ENCODE data around the gene FAM169A.
"Not testable (repeated sequence)": the region's sequence is repeated elsewhere in the genome, so short reads cannot be mapped to it uniquely, and the experiment has no call there.

The FAM169A gene

DNA sequence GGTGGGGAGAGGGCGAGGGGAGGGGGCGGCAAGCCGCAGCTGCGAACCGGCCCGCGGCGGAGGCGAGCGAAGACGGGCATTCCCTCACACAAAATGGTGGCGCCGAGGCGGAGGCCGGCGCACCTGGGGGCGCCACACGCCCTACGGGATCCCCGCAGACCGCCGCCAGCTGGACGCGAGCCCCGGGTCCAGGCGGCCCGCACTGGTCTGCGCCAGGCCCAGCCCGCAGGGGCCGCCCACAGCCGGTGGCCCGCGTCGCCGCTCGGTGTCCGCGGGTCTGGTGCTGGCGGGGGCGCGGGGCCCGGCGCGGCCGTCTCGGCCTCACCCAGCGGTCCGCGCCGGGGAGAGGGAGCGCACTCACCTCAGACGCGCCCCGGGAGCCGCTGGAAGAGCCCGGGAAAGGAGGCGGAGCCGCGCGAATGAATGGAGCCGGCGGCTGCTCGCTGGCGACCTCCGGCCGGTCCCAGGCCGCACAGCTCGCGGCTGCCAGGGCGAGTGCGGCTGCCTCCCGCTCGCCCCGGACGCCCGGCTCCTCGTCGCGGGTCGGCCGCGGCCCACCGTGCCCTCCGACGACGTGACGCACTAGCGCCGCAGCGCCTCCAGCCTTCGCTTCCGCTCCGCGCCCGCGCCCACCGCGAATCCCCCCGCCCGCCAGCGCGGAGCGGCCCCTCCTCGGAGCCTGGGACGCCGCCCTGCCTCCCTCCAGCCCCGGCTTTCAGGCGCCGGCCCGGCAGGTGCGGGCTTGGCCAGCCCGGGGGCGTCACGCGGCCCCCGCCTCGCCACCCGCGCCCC lies at the start of gene FAM169A:
Gene FAM169A (minus strand): TSS at position 584 of the 792 bp plus-strand sequence. CDS start 24,711 bp downstream, outside the sequence.
- peak; percentile 52 to 56 for DNase-seq

DNA sequence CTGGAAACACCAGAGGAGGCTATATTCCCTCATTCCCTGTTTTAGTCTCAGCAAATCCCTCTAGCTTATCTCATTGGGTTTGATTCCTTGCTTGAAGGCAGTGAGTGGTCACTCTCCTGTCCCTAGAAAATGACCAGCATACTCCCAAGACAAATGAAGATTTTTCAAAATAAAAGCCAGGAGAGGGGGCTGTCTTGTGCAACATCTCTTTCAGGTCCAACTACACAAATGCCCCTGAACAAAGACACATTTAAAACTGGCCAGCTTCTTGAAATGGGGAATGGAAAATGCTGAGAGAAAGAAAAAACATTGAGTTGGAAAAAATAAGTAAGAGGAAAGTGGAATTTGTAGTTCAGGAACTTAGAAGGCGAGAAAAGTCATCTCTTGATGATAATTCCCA lies 49.3 kb upstream of the FAM169A start:
- DNase-seq, result no peak

DNA sequence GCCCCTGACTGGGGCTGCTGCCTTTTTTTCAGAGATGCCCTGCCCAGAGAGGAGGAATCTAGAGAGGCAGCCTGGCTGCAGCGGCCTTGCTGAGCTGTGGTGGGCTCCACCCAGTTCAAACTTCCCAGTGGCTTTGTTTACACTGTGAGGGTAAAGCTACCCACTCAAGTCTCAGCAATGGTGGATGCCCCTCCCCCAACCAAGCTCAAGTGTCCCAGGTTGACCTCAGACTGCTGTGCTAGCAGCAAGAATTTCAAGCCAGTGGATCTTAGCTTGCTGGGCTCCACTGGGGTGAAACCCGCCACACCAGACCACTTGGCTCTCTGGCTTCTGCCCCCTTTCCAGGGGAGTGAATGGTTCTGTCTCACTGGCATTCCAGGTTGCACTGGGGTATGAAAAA lies 45.2 kb upstream of the FAM169A start:
- DNase-seq, result not testable (repeated sequence)

DNA sequence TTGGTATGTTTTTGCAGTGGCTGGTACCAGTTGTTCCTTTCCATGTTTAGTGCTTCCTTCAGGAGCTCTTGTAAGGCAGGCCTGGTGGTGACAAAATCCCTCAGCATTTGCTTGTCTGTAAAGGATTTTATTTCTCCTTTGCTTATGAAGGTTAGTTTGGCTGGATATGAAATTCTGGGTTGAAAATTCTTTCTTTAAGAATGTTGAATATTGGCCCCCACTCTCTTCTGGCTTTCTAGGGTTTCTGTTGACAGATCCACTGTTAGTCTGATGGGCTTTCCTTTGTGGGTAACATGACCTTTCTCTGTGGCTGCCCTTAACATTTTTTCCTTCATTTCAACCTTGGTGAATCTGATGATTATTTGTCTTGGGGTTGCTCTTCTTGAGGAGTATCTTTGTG lies 43.7 kb upstream of the FAM169A start:
- not testable (repeated sequence) for DNase-seq

- DNase-seq, result not testable (repeated sequence)
Measured at GRCh38 chr5:74908237-74908636, 42.0 kb upstream of the FAM169A start.

DNA sequence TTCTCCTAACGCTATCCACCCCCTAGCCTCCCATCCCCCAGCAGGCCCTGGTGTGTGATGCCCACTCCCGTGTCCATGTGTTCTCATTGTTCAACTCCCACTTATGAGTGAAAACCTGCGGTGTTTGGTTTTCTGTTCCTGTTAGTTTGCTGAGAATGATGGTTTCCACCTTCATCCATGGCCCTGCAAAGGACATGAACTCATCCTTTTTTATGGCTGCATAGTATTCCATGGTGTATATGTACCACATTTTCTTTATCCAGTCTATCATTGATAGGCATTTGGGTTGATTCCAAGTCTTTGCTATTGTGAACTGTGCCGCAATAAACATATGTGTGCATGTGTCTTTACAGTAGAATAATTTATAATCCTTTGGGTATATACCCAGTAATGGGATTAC lies 38.5 kb upstream of the FAM169A start:
- DNase-seq, result not testable (repeated sequence)

DNA sequence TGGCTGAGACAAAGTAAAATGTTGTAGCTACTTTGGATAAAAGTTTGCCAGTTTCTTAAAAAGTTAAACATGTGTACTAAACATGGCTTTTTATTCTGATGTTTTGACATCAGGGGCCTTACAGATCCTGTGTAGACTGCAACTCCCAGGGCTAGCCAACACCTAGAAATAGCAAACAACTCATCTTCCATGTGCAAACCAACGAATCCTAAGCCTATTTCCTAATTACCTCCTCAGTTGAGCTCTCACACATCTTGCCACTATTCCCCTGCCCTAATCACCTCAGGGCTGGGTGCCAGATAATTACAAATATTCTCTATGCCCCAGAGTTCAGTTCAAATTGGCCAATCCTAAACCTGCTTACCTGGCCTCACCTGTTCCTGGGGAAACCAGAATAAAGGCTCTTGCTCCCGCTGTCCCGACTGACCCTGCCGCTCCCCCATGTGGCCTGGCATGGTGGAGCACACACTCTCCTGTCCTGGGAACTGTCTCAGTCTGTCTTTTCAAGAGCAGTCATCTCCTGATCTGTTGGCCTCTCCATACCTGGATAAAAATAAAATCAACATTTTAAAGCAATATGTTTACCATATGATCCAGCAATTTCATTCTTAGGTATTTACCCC lies 37.1 kb upstream of the FAM169A start:
- DNase-seq, result peak; percentile 4 to 12

DNA sequence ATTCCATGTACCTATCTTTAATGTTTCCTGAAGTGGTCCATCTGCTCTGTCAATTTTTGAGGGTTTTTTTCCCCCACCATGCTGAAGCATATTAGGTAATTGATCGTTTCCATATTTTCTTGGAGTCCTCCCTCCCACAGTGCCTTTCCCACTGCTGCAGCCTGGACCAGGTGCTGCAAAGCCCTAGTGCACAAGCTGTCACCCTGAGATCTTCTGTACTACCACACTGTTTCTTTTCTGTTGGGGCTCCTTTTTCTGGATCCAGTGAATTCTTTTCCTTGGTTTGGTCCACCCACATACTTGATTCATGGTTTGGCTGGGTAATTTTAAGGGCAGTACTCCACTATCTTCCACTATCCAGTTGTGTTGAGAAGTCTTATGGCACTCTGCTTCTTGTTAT lies 30.9 kb upstream of the FAM169A start:
- DNase-seq, result no peak

- no peak for DNase-seq
Measured at GRCh38 chr5:74895906-74896305, 29.7 kb upstream of the FAM169A start.

- DNase-seq, result no peak
Measured at GRCh38 chr5:74894351-74894750, 28.2 kb upstream of the FAM169A start.

DNA sequence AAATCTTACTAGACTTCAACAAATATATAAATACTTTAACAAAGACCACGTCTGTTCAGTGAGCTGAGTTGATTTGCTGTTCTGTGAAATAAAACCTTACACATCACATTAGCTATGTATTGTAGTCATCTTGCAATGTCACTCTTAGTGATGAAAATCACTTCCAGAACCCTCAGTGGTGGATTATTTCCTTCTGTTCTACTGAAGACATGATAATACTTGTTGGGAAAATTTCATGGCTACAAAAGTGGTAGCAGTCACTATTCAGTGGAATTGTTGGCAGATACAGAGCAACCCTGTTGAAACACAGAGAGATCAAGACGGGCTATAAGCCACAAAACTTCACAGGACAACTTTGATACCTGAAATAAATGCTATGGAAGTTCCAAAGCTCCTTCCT lies 26.7 kb upstream of the FAM169A start:
- no peak for DNase-seq

GRCh38 chr5:74889523-74890105 lies 23.4 kb upstream of the FAM169A start:
- peak in 1 of 2 donors; percentile 2 for DNase-seq

- DNase-seq, result no peak
Measured at GRCh38 chr5:74888117-74888516, 21.9 kb upstream of the FAM169A start.

GRCh38 chr5:74885170-74885569 lies 19.0 kb upstream of the FAM169A start:
- DNase-seq, result no peak

DNA sequence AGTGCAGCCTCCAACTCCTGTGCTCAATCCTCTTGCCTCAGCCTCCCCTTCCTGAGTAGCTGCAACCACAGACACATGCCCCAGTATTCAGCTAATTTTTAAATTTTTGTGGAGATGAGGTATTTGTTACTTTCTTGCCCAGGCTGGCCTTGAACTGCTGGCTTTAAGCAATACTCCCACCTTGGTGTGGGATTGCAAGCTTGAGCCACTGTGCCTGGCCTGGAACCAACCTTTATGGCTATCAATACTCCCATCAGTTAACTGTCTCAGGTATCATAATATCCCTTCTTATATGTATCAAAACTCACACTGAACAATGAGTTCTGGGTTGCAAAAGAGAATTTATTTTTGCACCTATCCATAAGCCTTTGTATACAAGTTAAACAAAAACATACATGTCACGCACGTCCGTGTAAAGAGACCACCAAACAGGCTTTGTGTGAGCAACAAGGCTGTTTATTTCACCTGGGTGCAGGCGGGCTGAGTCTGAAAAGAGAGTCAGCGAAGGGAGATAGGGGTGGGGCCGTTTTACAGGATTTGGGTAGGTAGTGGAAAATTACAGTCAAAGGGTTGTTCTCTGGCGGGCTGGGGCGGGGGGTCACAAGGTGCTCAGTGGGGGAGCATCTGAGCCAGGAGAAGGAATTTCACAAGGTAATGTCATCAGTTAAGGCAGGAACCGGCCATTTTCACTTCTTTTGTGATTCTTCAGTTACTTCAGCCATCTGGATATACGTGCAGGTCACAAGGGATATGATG lies 16.4 kb upstream of the FAM169A start:
- not testable (repeated sequence) for DNase-seq

- no peak for DNase-seq
Measured at GRCh38 chr5:74877624-74878304, 11.6 kb upstream of the FAM169A start.

DNA sequence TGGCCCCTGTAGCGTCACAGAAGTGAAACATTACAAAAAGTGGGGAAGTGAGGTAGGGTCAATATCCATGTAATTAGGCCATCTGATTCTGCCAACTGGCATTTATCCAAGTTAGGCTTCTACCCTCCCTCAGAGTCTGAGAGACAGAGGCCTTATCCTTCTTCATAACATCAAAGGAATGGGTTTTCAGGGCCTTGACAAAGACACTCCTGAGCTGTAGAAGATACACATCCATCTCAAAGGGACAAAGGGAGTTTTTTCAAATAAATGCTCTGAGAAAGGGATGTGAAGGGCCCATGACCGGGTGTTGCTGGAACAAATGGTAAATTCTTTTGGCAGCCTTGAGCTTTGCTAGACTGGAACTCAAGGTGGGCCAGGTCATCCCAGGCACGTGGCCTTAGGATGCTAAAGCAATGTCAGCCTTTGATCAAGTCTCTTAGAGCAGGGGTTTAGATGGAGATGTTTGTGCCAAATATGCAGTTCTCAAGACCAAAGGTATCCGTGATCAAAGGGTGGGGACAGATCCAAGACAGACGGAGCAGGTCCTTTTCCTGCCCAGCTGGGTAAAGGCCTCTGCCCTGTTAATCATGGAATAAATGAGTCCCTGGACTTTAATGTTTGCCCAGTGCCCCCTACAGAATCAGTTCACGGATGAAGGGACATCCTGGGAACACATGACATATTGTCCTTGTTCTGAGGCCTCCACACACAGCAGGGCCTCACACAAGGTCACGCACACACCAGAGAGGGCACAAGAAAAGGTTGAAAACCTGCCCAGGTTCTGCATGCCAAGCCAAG lies 10.0 kb upstream of the FAM169A start:
- no peak for DNase-seq

DNA sequence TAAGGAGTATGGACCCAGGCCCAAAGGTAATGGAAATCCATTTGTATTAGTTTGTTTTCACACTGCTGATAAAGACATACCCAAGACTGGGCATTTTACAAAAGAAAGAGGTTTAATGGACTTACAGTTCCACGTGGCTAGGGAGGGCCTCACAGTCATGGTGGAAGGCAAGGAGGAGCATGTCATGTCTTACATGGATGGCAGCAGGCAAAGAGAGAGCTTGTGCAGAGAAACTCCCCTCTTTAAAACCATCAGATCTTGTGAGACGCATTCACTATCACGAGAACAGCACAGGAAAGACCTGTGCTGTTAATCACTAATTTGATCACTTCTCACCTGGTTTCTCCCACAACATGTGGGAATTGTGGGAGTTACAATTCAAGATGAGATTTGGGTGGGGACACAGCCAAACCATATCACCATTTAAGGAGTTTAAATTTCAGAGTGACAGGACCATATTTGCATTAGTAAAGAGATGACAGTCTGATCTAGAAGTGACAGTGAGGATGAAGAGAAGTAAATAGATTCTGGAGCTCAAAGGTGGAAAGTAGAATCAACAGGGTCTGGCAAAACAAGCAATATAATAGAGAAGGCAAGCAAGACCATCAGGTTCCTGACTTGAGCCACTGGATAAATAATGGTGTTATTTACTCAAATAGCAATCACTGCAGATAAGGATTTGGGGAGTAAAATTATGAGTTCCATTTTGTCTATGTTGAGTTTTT lies 7.5 kb upstream of the FAM169A start:
- DNase-seq, result no peak

DNA sequence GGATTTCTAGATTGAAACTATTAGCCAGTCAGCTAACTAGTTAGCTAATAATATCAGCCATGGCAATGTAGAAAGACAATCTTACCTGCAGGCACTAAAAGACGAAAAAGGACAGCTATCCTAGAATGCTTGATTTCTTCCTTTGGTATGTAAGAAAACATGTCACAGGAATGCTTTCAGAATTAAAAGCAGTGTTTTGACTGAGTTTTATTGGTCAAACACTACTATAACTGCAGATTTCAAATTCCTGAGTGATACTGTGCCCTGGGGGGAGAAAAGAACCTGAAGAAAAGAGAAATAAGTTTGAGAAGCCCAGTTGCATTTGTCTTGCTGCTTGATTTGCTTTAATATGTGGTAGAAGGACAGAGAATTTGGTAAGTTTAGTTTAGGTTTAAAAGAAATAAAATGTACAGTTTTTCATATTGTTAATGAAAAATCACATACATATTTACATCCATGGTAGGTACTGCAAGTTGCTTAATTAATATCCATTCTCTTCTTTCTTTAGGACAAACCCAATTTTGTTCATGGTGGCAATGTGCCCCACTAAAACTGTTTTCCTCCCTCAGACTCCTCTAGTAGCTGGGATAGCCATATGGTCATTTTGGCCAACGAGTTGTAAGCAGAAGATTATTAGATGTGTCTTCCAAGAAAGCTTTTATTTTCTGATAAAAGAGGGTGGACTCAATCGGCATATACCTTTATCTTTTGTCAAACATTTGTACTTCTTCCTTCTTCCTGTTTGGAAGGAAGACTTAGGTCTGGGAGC lies 4.3 kb upstream of the FAM169A start:
- DNase-seq, result no peak

DNA sequence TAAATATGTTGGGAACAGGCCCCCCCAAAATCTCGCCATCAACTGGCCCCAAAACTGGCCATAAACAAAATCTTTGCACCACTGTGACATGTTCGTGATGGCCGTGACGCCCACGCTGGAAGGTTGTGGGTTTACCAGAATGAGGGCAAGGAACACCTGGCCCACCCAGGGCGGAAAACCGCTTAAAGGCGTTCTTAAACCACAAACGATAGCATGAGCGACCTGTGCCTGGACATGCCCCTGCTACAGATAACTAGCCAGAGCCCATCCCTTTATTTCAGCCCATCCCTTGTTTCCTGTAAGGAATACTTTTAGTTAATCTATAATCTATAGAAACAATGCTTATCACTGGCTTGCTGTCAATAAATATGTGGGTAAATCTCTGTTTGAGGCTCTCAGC lies 3.2 kb upstream of the FAM169A start:
- not testable (repeated sequence) for DNase-seq

All from CD4-positive, alpha-beta T cell treated with Interleukin-1 beta for 1 hour (primary cell).